Neutrophil (primary cell): Measurements from ENCODE around the gene DCTN4.

Experiments
- H3K27ac ChIP-seq: fragments of 200-600 bp; sonication (generic); 2 replicates; pipeline ENCODE4 v1.5.1; 2016; ENCODE audit warnings: mild to moderate bottlenecking, moderate library complexity
- H3K27me3 ChIP-seq: fragments of 200-600 bp; sonication (generic); 2 replicates; pipeline ENCODE4 v1.6.0; 2016; ENCODE audit warnings: mild to moderate bottlenecking
- H3K36me3 ChIP-seq: fragments of 200-600 bp; sonication (generic); 2 replicates; pipeline ENCODE4 v1.5.1; 2017
- H3K4me1 ChIP-seq, 2 experiments: fragments of 200-600 bp in 1 of 2; sonication (generic) in 1 of 2; 1 replicate in 1 of 2; 2 replicates in 1 of 2; pipeline versions ENCODE4 v1.5.1 to v1.6.1; 2013 to 2016; ENCODE audit warnings: low read depth in 1 of 2, low read length in 1 of 2, mild to moderate bottlenecking in 1 of 2, moderate library complexity in 1 of 2; ENCODE audit not compliant: control insufficient read depth in 1 of 2, insufficient read depth in 1 of 2
- H3K4me3 ChIP-seq, 2 experiments: fragments of 200-600 bp in 1 of 2; sonication (generic) in 1 of 2; 1 replicate in 1 of 2; 2 replicates in 1 of 2; pipeline ENCODE4 v1.5.1; 2013 to 2016; ENCODE audit warnings: low read depth in 1 of 2, low read length in 1 of 2, mild to moderate bottlenecking in 1 of 2, moderate library complexity in 1 of 2
- H3K9me3 ChIP-seq: fragments of 200-600 bp; sonication (generic); 2 replicates; pipeline ENCODE4 v1.5.1; 2016
- TF ChIP-seq, protein P1 (sequence below): fragments of 200-600 bp; sonication (generic); IDR thresholded peaks from 2 replicates; pipeline ENCODE4 v1.5.1; 2016; ENCODE audit warnings: antibody characterized with exemption

Gene DCTN4

DNA sequence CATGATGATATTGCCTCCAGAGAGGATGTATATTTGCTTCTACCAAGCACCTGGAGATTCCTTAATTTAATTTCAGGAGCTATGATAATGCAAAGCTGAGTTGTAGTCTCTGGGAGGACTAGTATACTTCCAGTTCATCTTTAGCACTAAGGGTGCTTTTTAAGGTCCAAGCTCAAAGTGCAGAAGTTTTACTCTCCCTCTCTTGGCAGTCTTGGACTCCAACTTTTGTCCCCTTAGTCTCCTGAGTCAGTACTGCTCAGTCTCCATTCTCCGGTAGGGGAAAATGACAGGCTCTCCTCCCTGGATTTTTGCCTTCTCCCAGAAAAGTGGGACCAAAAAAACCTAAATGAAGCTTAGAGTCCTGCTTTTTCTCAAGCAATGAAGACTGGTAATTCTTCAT lies 28.1 kb upstream of the DCTN4 start:
- H3K27ac ChIP-seq = peak overlapping the region; percentile 70
- TF ChIP-seq, protein P1, sequence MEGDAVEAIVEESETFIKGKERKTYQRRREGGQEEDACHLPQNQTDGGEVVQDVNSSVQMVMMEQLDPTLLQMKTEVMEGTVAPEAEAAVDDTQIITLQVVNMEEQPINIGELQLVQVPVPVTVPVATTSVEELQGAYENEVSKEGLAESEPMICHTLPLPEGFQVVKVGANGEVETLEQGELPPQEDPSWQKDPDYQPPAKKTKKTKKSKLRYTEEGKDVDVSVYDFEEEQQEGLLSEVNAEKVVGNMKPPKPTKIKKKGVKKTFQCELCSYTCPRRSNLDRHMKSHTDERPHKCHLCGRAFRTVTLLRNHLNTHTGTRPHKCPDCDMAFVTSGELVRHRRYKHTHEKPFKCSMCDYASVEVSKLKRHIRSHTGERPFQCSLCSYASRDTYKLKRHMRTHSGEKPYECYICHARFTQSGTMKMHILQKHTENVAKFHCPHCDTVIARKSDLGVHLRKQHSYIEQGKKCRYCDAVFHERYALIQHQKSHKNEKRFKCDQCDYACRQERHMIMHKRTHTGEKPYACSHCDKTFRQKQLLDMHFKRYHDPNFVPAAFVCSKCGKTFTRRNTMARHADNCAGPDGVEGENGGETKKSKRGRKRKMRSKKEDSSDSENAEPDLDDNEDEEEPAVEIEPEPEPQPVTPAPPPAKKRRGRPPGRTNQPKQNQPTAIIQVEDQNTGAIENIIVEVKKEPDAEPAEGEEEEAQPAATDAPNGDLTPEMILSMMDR = no peak
- no peaks in the 10 kb centered on the region for H3K27me3 ChIP-seq
- H3K4me1 ChIP-seq = peaks cover 70 to 74% of the 10 kb centered on the region in 2 experiments
- no peaks in the 10 kb centered on the region for H3K9me3 ChIP-seq
- H3K36me3 ChIP-seq = no peaks in the 10 kb centered on the region
- H3K4me3 ChIP-seq = no peak overlapping the region

DNA sequence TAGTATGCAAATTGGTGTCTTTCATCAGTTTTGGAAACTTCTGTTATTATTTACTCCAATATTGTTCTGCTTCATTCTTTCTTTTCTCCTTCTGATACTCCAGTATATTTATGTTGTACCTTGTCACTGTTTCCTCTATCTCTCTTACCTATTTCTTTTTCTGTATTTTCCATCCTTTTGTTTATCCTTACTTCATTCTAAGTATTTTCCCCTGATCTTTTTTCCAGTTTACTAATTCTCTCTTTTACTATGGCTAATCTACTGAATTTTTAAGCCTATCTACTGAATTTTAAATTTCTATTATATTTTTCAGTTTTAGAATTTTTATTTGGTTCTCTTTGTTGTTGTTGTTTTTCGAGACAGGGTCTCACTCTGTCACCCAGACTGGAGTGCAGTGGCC lies 27.1 kb upstream of the DCTN4 start:
- Histone ChIP-seq H3K27ac (no peak overlapping the region), H3K9me3 (no peaks in the 10 kb centered on the region), H3K27me3 (no peaks in the 10 kb centered on the region), H3K4me3 (no peak overlapping the region), H3K4me1 (peaks cover 79 to 83% of the 10 kb centered on the region in 2 experiments), H3K36me3 (no peaks in the 10 kb centered on the region)
- TF ChIP-seq, protein P1 = no peak

DNA sequence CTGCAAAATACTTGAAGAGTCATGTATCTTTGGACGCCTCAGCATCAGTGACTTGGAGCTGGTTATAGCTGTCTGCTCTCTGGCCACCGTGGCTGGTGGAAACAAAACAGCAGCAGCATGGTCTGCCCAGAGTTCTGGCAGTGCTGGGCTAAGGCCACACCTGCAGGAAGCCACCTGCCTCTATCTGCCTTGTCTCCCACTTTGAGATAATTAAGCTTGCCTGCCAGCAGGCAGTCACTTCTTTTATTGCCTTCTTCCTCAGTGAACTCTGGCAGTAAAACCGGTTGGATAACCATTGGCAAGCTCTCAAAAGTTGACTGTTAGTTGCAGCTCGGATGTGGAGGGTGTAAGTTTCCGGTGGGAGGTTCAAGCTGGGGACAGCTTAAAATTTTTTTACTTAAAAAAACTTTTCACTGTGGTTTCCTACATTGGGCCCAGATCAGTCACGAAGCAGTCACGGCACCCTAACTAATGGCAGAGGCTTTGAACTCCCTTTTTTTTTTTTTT lies 24.7 kb upstream of the DCTN4 start:
- peaks cover 76 to 80% of the 10 kb centered on the region in 2 experiments for H3K4me1 ChIP-seq

DNA sequence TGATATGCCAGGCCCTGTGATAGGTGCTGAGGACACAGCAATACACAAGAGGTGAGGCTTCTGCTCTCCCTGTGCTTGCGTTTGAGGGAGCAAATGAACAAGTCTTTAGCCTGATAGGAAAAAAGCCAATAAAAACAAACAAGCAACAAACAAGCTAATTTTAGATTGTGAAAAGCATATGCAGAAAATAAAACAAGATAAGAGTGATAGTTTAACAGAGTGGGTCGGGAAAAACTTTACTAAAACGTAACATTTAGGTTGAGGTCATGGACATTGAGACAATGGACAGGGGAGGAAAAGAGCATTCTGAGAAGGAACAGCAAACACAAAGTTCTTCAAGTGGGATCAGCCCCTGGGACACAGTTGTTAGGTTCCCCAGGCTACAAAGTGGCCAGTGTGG lies 24.0 kb upstream of the DCTN4 start:
- H3K27ac ChIP-seq = peak overlapping the region; percentile 75
- H3K4me3 ChIP-seq = no peak overlapping the region
- H3K4me1 ChIP-seq = peaks cover 77 to 80% of the 10 kb centered on the region in 2 experiments
- TF ChIP-seq, protein P1 = no peak
- no peaks in the 10 kb centered on the region for H3K36me3 ChIP-seq
- H3K9me3 ChIP-seq = no peaks in the 10 kb centered on the region
- H3K27me3 ChIP-seq = no peaks in the 10 kb centered on the region

More for the DNA sequence above, 24.7 kb upstream of the DCTN4 start:
- no peak overlapping the region for H3K4me3 ChIP-seq
- TF ChIP-seq, protein P1 = no peak
- no peaks in the 10 kb centered on the region for H3K27me3 ChIP-seq
- H3K27ac ChIP-seq = peak overlapping the region; percentile 75
- no peaks in the 10 kb centered on the region for H3K36me3 ChIP-seq
- no peaks in the 10 kb centered on the region for H3K9me3 ChIP-seq

DNA sequence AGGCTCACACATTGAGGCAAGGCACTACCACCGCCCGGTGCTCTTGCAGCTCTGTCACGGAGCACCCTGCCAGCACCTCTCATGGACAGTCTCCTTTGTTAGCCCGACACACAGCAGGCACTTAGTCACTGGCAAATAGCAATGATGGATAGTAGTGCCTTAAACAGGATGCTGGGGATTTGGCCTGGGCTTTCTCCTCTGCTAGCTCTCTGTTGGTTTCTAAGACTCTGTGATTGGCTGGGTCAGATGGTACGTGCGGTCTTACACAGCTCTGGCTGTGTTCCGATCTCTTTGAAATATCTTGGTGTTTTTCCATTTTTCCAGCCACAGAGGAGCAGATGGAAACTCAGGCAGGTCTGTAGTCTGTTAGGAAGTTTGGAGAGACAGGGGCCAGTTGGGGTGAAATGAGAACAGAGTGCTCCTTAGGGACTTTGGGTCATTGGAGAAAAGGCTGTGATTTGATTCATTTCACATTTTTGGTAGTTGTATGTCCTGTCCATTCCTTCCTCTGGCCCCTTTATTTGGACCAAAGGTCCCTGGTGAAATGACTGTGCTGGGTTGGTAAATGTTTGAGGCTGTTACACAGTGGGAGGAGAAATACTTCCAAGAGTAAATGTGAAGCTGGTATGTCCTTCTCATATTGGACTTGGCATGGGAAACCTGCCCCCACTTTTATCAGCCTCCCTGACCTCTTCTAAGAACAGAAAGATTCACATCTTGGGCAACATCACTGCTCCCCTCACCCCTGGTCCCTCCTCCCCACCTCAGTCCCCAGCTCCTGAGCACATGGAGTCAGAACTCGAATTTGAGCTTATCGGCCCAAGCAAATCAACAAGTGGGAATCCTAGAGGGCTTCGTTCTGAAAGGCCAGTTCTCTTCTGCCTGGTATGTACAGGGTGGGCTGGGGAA lies 23.1 kb upstream of the DCTN4 start:
- Histone ChIP-seq H3K4me3 (no peak overlapping the region), H3K27me3 (no peaks in the 10 kb centered on the region), H3K4me1 (peaks cover 71 to 72% of the 10 kb centered on the region in 2 experiments), H3K27ac (peak overlapping the region; percentile 75), H3K36me3 (no peaks in the 10 kb centered on the region), H3K9me3 (no peaks in the 10 kb centered on the region)
- TF ChIP-seq, protein P1 = no peak
